ENCODE data around the gene NCCRP1.
"Not testable (repeated sequence)": the region's sequence is repeated elsewhere in the genome, so short reads cannot be mapped to it uniquely, and the experiment has no call there.

NCCRP1 gene

DNA sequence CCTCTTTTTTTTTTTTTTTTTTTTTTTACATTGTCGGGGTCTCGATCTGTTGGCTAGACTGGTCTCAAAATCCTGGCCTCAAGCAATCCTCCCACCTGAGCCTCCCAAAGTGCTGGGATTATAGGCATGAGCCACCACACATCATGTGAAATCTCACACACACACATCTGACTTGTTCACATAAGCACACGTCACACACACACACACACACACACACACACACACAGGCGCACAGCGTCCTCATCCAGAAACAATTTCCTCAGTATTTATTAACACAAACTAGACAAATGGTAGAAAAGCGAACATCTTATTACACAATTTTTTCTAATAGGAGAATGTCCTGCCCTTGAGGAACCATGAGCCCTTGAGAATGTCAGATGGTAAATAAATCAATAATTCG, 12.4 kb downstream of the NCCRP1 start:
- no peak for DNase-seq

DNA sequence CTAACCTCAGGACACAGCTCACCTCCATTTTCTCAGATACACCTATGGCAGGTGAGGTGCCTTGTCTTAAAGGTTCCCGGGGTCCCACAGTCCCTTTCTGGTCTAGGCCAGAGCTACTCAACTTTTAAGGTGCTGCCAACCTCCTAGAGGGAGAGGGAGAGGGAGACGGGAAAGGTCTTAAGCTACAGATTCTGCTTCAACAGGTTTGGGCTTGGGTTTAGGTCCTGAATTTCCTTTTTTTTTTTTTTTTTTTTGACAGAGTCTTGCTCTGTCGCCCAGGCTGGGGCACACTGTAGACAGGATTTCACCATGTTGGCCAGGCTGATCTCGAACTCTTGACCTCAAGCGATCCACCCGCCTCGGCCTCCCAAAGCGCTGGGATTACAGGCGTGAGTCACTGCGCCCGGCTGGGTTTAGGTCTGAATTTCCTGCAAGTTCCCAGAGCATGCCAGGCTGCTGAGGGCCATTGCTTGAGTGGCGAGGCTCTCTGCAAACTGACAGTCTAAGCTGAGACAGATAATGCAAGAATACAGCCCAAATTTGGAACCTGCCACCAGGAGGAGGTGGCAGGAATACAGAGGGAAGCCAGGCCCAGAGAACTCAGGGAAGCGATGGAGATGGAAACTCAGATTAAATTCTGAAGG, 15.1 kb downstream of the NCCRP1 start:
- no peak for DNase-seq

DNA sequence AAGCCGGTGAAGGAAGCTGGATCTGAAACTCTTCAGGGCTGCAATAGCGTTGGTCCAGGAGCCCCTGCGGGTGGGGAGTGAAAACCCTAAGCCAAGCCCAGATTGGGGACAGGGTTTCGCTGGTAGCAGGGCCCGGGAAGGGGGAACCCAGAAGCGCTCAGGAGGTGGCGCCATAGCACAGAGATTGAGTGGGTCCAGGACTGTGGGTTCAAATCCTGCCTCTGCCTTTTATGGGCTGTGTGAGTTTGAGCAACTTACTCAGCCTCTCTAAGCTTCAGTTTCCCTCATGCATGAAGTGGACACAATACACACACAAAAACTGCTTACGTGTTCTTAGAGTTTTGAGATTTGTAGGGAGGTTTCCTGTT, 15.6 kb downstream of the NCCRP1 start:
- no peak for DNase-seq

DNA sequence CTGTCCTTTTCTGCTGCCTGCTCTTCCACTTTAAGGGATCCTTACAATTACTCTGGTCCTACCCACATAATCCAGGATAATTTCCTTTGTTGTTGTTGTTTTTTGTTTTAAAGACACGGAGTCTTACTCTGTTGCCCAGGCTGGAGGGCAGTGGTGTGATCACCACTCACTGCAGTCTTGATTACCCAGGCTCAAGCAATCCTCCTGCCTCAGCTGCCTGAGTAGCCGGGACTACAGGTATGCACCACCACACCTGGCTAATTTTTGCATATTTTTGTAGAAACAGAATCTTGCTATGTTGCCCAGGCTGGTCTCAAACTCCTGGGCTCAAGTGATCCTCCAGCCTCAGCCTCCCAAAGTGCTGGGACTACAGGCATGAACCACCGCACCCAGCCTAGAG, 18.6 kb downstream of the NCCRP1 start:
- DNase-seq, result not testable (repeated sequence)

DNA sequence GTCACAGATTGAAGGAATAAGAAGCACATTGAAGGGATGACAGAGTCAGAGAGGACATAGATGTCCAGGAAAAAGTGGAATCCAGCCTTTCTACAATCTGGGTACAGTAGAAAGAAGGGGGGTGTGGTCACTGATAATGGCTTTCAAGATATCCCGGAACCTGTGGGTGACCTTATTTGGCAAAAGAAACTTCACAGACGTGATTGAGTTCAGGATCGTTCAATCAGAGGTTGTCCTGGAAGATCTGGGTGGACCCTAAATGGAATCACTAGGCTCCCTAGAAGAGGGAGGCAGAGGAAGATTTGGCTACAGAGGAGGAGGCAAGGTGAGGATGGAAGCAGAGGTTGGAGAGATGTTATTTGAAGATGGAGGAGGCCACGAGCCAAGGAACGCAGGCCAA, 20.3 kb downstream of the NCCRP1 start:
- no peak for DNase-seq

DNA sequence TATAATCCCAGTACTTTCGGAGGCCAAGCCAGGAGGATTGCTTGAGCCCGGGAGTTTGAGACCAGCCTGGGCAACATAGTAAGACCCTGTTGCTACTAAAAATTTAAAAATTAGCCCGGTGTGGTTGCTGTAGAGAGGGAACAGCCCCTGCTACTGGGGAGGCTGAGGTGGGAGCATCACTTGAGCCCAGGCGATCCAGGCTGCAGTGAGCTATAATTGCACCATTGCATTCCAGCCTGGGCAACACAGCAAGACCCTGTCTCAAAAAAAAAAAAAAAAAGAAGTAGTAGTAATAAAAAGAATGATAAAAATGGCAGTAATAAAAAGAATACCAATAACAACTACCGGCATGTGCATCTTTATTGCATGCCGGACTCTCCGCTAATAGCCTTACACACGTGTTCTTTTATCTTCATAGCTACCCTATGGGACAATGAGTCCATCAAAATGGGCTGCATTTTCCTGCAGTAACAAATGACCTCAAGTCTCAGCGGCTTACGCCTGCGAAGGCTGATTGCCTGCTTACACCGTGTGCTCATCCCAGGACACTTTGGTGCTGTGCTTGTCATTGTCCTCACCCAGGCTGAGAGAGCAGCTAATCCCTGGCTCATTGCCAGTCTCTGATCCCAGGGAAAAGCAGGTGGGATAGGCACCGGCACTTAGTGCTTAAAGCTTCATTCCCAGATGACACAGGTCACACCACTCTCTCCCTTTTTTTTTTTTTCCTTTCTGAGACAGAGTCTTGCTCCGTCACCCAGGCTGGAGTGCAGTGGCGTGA, 21.7 kb downstream of the NCCRP1 start:
- DNase-seq, result no peak

DNA sequence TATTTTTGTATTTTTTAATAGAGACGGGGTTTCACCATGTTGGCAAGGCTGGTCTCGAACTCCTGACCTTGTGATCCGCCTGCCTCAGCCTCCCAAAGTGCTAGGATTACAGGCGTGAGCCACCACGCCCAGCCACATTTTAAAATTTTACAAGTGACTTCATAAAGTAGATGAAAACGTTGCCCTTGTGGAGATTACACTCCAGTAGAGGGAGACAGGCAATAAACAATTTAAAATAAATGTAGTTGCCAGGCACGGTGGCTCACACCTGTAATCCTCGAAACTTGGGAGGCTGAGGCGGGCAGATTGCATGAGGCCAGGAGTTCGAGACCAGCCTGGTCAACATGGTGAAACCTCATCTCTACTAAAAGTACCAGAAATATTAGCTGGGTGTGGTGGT, 22.3 kb downstream of the NCCRP1 start:
- DNase-seq, result not testable (repeated sequence)

DNA sequence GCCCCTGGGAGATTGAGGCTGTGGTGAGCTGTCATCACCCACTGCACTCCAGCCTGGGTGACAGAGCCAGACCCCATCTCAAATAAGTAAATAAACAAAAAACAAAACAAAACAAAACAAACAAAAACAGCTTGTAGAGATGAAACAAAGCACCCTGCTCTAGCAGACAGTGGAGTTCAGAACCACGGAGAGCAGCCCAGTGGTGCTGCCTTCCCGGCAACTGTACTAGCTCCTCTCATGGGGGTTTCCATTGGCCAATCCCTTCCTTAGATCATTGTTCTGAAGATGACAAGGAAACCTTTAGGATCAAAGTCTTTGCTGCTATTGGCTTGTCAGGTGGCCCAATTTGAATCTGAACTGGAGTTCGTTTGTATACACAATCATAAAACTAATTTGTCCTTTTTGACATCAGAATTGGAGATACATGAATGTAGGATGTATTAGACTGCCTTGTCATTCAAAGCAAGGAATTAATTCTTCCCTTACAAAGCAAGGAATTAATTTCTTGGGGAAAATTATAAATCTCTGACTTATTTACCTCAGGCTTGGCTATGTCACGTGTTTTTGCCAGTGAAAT, 27.0 kb downstream of the NCCRP1 start:
- no peak for DNase-seq

DNA sequence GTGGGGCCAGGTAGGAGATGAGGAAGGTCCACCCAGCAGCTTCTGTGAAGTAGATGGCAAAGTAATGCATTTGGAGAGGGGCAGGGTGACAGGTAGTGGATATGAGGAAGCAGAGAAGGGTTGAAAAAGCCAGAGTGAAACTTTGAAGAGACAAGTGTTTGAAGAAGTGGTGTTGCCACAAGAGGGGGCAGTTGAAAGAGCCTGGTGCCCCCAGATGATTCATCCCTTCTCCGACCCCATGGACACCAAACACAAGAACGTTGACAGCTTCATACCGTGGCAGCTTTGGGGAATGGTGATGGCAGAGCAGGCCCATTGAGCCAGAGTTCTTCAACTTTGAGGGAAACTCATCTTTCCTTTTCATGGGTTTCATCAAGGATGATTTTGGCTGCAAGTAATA, 28.1 kb downstream of the NCCRP1 start:
- DNase-seq, result no peak

DNA sequence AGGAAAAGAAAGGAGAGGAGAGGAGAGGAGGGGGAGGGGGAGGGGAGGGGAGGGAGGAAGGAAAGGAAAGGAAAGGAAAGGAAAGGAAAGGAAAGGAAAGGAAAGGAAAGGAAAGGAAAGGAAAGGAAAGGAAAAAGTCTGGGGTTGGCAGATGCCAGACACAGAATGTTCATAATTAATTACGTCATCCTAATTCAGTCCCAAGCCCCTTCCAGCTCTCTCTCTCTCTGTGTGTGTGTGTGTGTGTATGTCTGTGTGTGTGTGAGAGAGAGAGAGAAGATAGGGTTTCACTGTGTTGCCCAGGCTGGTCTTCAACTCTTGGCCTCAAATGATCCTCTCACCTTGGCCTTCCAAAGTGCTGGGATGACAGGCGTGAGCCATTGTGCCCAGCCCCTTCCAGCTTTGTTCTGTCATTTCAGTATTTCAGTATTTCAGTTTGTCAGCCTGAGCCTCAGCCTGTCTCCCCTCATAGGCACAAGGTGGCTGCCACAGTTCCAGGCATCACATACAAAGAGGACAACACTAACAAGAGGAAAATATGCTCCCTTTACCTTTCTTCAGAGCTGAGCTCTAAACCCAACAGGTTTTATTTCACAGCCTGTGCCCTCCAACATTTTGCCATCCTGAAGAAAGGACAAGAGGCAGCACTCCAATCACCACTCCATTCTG, 33.5 kb downstream of the NCCRP1 start:
- no peak for DNase-seq

DNA sequence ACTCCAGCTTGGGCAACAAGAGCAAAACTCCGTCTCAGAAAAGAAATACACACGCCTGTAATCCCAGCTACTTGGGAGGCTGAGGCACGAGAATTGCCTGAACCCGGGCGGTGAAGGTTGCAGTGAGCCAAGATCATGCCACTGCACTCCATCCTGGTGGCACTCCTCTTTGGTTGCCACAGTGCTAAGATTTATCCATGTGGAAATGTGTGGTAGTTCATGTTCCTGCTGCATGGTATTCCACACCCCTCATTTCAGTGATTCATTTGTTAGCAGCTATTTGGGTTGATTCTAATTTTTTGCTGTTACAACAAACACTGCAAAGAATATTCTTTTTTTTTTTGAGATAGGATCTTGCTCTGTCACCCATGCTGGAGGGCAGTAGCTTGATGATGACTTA, 35.9 kb downstream of the NCCRP1 start:
- DNase-seq, result no peak

DNA sequence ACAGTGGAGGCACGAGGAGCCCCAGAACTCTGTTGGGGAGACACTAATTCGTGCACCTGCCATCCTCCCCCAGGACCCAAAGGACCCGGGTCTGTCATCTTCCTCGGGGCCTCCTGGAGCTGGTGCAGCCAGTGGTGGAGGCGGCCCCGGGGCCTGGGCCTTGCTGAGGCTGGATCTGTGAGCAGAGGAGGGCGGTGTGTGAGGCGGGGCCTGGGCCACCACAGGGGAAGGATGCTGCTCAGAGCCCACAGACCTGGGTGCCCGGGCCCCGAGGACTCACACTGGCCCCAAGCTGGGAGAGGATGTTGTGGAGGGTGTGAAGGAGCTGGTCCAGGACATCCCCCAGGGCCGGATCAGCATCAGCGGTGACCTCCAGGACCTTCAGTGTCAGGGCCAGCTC, 39.8 kb downstream of the NCCRP1 start:
- no peak for DNase-seq

DNA sequence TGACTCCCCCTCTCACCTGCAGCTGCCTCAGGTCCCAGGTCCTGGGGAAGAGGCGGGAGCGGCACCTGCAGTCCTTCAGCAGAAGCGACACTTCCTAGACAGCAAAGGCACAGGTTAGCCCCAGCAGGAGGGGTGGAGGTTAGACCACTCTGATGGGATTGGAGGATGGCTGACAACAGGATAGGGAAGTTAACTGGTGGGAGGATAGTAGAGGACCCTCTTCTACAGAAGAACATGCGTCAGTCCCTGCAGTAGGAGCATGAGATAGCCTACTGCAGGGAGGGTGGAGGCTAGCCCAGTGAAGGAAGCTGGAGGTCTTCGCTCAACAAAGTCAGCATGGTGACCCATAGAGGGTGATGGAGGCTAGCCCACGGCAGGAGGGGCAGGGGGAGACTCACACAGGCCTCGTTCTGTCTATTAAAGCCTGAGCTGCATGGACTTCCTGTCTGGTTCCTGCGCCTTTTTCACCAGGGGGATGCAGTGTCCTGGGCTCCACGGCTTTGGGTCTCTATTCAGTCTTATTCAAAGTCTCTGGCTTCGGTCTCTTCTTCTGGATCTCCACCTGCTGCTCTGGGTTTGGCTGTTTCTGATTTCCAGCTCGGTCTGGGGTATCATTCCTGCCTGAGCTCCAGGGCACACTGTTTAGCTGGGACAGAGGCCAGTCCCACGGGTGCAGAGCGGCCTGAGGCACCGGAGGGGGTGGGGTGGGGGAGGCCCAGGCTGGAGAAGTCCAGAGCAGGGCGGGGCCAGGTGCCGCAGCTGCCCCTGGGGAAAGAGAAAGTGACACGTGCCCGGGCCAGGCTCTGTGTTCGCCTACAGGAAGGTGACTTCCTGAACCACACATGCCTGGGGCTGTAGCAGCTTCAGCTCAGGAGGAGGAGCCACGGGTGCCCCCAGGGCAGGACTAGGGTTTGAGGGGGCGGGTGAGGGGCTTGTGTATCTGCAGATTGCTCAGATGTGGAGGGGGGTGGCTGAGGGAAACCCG, 40.7 kb downstream of the NCCRP1 start:
- peak; percentile 62 for DNase-seq

DNA sequence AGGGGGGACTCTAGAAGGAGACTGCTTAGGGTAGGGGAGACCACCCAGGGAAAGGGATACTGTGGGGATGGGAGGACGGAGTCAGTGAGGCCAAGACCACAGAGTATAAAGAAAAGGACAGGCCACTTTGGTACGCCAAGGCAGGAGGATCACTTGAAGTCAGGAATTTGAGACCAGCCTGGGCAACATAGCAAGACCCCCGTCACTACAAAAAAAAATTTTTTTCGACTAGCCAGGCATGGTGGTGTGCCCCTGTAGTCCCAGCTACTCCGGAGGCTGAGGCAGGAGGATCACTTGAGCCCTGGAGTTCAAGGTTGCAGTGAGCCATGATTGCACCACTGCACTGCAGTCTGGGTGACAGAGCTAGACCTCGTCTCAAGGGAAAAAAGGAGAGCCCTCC, 41.4 kb downstream of the NCCRP1 start:
- DNase-seq, result no peak

DNA sequence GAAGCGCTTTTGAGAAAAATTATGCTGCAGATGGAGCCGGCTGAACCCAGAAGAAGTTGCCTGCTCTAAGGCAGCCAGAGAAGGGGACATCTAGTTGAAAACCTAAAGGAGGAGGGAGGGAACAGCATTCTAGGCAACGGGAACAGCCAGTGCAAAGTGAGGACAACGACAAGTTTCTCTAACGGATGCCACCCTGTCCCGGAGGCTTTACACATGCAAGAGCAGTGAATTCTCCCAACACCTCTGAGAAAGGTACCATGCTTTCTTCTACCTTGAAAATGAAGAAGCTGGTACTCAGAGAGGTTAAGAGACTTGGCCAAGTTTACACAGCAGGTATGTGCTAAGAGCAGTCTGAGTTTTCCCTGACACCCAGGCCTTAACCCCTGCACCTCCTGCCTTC, 42.2 kb downstream of the NCCRP1 start:
- DNase-seq, result no peak

DNA sequence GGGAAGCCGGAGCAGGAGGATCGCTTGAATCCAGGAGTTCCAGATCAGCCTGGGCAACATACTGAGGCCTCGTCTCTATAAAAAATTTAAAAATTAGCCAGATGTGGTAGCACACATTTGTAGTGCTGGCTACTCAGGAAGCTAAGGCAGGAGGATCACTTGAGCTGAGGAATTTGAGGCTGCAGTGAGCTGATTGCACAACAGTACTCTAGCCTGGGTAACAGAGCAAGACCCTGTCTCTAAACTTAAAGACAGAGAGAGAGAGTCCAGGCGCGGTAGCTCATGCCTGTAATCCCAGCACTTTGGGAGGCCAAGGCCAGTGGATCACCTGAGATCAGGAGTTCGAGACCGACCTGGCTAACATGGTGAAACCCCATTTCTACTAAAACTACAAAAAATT, 43.7 kb downstream of the NCCRP1 start:
- no peak for DNase-seq

DNA sequence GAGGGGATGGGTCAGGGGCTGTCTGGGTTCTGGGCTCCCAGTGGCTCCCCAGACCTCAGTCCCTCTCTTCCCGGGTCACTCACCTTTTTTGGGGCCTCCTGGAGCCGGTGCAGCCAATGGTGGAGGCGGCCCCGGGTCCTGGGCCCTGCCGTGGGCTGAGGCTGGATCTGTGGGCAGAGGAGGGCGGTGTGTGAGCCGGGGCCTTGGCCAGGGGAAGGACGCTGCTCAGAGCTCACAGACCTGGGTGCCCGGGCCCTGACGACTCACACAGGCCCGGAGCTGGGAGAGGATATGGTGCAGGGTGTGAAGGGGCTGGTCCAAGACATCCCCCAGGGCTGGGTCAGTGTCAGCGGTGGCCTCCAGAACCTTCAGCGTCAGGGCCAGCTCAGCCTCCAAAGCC, 47.0 kb downstream of the NCCRP1 start:
- not testable (repeated sequence) for DNase-seq

DNA sequence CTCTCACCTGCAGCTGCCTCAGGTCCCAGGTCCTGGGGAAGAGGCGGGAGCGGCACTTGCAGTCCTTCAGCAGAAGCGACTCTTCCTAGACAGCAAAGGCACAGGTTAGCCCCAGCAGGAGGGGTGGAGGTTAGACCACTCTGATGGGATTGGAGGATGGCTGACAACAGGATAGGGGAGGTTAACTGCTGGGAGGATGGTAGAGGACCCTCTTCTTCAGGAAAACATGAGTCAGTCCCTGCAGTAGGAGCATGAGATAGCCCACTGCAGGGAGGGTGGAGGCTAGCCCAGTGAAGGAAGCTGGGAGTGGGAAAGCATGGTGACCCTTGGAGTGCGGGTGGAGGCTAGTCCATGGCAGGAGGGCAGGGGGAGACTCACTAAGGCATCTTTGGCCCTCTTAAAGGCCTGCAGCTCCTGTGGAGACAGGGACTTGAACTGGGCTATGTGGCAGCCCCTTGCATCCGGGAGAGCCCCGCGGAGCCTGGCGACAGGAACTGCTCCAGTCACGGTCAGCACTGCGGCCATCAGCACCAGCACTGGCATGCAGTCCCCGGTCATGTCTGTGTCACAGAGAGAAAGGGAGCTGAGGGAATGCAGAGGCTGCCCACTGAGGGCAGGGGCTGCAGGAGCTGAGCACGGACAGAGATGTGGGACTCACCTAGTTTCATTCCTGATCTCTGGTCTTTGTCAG, 47.8 kb downstream of the NCCRP1 start, which contains the start of gene IFNL3:
Gene IFNL3 (minus strand): TSS at position 597 of the 691 bp plus-strand sequence. CDS start 39 bp downstream, at position 558.
- not testable (repeated sequence) for DNase-seq

DNA sequence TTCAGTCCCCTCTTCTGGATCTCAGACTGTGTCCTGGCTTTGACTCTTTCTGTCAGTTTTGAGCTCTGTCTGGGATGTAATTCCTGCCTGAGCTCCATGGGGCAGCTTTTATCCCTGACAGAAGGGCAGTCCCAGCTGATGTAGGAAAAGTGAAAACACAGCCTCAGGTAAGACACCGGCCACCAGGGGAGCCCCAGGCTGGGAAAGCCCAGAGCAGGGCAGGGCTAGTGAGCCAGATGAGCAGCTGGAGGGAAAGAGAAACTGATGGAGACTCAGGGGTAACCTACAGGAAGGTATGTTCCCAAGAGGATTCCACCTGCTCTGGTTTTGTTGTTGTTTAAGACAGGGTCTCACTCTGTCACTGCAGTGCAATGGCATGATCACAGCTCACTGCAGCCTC, 48.4 kb downstream of the NCCRP1 start:
- DNase-seq, result not testable (repeated sequence)

DNA sequence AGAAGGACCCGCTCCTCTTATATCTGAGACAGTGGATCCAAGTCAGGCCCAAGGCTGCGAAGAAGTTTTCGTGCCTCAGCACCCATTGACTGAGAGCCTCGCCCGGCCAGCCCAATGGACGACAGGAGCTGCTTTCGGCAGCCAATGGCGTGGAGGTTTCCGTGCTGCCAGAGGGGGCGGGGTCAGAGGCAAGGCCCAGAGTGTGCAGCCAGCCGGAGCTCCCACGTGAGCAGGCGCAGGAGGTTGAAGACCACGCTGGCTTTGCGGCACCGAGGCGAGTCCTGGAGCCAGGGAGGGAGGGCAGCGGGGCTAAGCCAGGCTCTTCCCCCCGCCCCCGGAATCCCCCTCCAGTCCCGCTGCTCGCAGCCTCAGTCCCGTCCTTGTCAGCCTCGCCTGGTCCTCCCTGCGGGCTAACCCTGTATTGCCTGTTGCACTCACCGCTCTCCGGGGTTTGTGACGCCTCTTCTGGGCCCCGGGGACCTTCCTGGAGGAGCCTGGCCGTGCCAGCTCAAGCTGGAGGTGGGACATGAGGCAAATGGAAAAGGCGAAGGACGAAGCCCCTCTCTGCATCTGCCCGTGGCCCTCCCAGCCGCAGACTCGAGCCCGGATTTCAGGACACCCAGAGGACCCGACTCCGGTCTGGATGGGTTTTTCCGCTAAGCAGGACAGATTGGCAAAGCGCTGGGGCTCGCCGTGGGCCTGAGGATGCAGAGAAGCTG, 50.3 kb downstream of the NCCRP1 start:
- DNase-seq, result peak; percentile 54
